Endodermal cell (in vitro differentiated cells): ENCODE data around the gene SCTR. TPM values are rescaled to one million over a fixed set of nuclear protein-coding genes. Genes with fewer than 3 reads are reported as not detected.

Experiments
- DNase-seq: peaks from one replicate; pipeline ENCODE4 v3.0.0-alpha.2; 2017
- H3K27ac ChIP-seq: 2 replicates; pipeline ENCODE4 v1.5.1; 2013; ENCODE audit warnings: mild to moderate bottlenecking, low read depth, low read length, moderate library complexity
- H3K27me3 ChIP-seq: 2 replicates; pipeline ENCODE4 v1.6.1; 2013; ENCODE audit warnings: mild to moderate bottlenecking, low read length, moderate library complexity; ENCODE audit not compliant: insufficient read depth, control insufficient read depth, poor library complexity, severe bottlenecking
- H3K36me3 ChIP-seq: 2 replicates; pipeline ENCODE4 v1.7.0; 2013; ENCODE audit warnings: mild to moderate bottlenecking, low read length, moderate library complexity; ENCODE audit not compliant: control insufficient read depth, insufficient read depth
- H3K4me1 ChIP-seq: one replicate; pipeline ENCODE4 v1.7.0; 2013; ENCODE audit warnings: low read length; ENCODE audit not compliant: control insufficient read depth, insufficient read depth
- H3K4me3 ChIP-seq: 2 replicates; pipeline ENCODE4 v1.5.1; 2013; ENCODE audit warnings: mild to moderate bottlenecking, low read length, moderate library complexity
- H3K9ac ChIP-seq: 2 replicates; pipeline ENCODE4 v1.6.1; 2013; ENCODE audit warnings: mild to moderate bottlenecking, low read length, moderate library complexity; ENCODE audit not compliant: poor library complexity, severe bottlenecking; ENCODE audit errors: extremely low read depth
- H3K9me3 ChIP-seq: 2 replicates; pipeline ENCODE4 v1.6.1; 2013; ENCODE audit warnings: mild to moderate bottlenecking, low read length, moderate library complexity; ENCODE audit not compliant: control insufficient read depth
- H3K27ac Mint-ChIP-seq: 2 replicates; pipeline ENCODE4 v1.8.0; 2020; ENCODE audit warnings: mixed read lengths
- H3K27me3 Mint-ChIP-seq: 2 replicates; pipeline ENCODE4 v1.8.0; 2021; ENCODE audit warnings: mild to moderate bottlenecking, mixed read lengths; ENCODE audit not compliant: insufficient read depth
- H3K36me3 Mint-ChIP-seq: 2 replicates; pipeline ENCODE4 v1.8.0; 2020; ENCODE audit warnings: low read depth, mixed read lengths
- H3K4me1 Mint-ChIP-seq: 2 replicates; pipeline ENCODE4 v1.8.0; 2020; ENCODE audit warnings: mixed read lengths
- H3K4me3 Mint-ChIP-seq: 2 replicates; pipeline ENCODE4 v1.8.0; 2020; ENCODE audit warnings: mild to moderate bottlenecking, moderate library complexity, mixed read lengths
- H3K9me3 Mint-ChIP-seq: 2 replicates; pipeline ENCODE4 v1.8.0; 2020; ENCODE audit warnings: mild to moderate bottlenecking, mixed read lengths
- WGBS, 2 experiments: methylation state at CpG; one replicate each; pipeline versions ENCODE4 v1.1.5 to v1.1.7; 2013; ENCODE audit warnings: missing lambda C conversion rate in 2 of 2, mixed read lengths in 1 of 2; ENCODE audit not compliant: insufficient coverage in 1 of 2, insufficient read length in 1 of 2; 5-methylcytosine and 5-hydroxymethylcytosine counted together
- total RNA-seq, 2 donors: library from RNA; stranded (reverse); fragmentation: NEBNext Ultra II Directional in 1 of 2; extraction: Animal tissue kit (Norgen Biotek cat#: 25700) in 1 of 2; gene quantifications; 2 replicates in 1 of 2; 3 replicates in 1 of 2; pipeline ENCODE4 v1.2.1, GENCODE V29; 2021
- TF ChIP-seq, protein P1 (sequence below): fragments of 200-600 bp; sonication (generic); conservative IDR thresholded peaks from 2 replicates; pipeline ENCODE4 v1.5.0; 2021; ENCODE audit warnings: antibody characterized with exemption, mild to moderate bottlenecking

Gene SCTR
- total RNA-seq, 2 donors from 2014 or later = 0.20 to 0.49 TPM

DNA sequence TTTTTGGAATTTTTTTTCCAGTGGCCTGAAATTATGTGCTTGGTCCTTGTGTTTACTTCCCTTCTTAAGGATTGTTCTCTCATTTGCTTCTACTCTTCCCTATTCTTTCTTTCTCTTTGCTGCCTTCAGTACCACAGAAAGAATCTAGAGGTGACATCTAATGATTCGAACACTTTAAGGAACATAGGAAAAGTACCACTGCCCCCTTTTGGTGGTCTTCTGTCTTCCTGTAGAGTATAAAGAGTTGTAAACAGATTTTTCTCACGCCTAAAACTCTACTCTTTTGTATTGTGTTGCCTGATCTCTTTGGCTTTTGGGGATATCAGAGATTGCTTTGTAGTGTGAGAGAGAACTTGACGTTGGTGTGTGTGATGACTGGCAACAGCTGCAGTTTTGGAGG lies 7.0 kb upstream of the SCTR start:
- peaks cover 31% of the 10 kb centered on the region for H3K9me3 Mint-ChIP-seq
- peaks cover 10% of the 10 kb centered on the region for H3K4me1 ChIP-seq
- no peak overlapping the region for H3K9ac ChIP-seq
- no peak overlapping the region for H3K27ac Mint-ChIP-seq
- 60% methylated on average over 3 of the region's 3 CpGs; no CpG with 5 or more reads in 1 of the 2 experiments for WGBS, 2 experiments
- peaks cover 4% of the 10 kb centered on the region for H3K27me3 Mint-ChIP-seq
- TF ChIP-seq, protein P1, sequence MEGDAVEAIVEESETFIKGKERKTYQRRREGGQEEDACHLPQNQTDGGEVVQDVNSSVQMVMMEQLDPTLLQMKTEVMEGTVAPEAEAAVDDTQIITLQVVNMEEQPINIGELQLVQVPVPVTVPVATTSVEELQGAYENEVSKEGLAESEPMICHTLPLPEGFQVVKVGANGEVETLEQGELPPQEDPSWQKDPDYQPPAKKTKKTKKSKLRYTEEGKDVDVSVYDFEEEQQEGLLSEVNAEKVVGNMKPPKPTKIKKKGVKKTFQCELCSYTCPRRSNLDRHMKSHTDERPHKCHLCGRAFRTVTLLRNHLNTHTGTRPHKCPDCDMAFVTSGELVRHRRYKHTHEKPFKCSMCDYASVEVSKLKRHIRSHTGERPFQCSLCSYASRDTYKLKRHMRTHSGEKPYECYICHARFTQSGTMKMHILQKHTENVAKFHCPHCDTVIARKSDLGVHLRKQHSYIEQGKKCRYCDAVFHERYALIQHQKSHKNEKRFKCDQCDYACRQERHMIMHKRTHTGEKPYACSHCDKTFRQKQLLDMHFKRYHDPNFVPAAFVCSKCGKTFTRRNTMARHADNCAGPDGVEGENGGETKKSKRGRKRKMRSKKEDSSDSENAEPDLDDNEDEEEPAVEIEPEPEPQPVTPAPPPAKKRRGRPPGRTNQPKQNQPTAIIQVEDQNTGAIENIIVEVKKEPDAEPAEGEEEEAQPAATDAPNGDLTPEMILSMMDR = peak; percentile 76
- no peaks in the 10 kb centered on the region for H3K27me3 ChIP-seq
- no peak overlapping the region for H3K27ac ChIP-seq
- peak; percentile 46 for DNase-seq
- no peaks in the 10 kb centered on the region for H3K36me3 Mint-ChIP-seq
- H3K4me3 Mint-ChIP-seq = no peak overlapping the region
- H3K36me3 ChIP-seq = no peaks in the 10 kb centered on the region
- peaks cover 20% of the 10 kb centered on the region for H3K4me1 Mint-ChIP-seq
- no peak overlapping the region for H3K4me3 ChIP-seq
- H3K9me3 ChIP-seq = peaks cover 32% of the 10 kb centered on the region

DNA sequence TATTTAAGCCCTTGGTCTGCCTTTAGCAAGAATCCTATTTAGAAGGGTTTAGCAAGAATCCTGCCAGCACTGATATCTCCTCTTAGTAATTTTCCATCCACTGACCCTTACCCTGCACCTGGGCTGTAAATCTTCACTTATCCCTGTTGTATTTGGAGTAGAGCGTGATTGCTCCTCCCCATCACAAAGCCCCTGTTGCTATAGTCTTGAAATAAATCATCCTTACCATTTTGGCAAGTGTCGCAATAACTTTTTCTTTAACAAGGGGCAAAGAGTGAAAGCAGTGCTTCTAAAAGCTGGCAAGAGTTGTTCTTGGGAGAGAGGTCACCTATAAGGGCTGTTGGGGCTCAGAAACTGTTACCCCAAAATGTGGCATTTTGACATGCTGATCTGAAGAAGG lies 3.7 kb upstream of the SCTR start:
- Histone ChIP-seq H3K4me1 (peaks cover 17% of the 10 kb centered on the region), H3K36me3 (no peaks in the 10 kb centered on the region), H3K4me3 (peak overlapping the region; percentile 42), H3K9me3 (peaks cover 9% of the 10 kb centered on the region), H3K9ac (no peak overlapping the region), H3K27ac (no peak overlapping the region), H3K27me3 (peaks cover 29% of the 10 kb centered on the region)
- H3K4me1 Mint-ChIP-seq = peaks cover 26% of the 10 kb centered on the region
- H3K27ac Mint-ChIP-seq = no peak overlapping the region
- no peak for DNase-seq
- no peaks in the 10 kb centered on the region for H3K36me3 Mint-ChIP-seq
- peaks cover 9% of the 10 kb centered on the region for H3K9me3 Mint-ChIP-seq
- TF ChIP-seq, protein P1 = no peak
- H3K4me3 Mint-ChIP-seq = no peak overlapping the region
- 87 to 94% methylated on average over 2 of the region's 2 CpGs for WGBS, 2 experiments
- H3K27me3 Mint-ChIP-seq = peaks cover 29% of the 10 kb centered on the region

DNA sequence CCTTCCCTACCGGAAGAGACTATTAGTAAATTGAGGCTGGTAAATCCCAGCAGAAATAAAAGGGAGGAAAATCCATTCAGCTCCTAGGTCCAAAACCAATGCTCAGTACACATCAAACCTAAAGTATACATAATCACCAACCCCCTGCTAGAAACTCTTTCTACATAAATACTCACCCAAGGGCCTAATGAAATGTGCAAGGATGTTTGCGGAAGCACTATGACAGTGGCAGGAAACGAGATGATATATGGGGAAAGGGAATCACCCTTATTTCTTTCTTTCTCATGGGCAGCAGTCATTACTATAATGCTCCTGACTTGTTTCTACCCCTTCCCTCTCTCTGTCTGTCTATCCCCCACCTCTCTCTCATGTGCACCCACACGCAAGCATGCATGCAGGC lies 1.3 kb upstream of the SCTR start:
- H3K27me3 Mint-ChIP-seq = peaks cover 53% of the 10 kb centered on the region
- TF ChIP-seq, protein P1 = no peak
- H3K9me3 Mint-ChIP-seq = no peaks in the 10 kb centered on the region
- no peaks in the 10 kb centered on the region for H3K9me3 ChIP-seq
- no peak overlapping the region for H3K9ac ChIP-seq
- H3K36me3 ChIP-seq = no peaks in the 10 kb centered on the region
- no peak overlapping the region for H3K4me3 ChIP-seq
- H3K27me3 ChIP-seq = peaks cover 51% of the 10 kb centered on the region
- H3K27ac ChIP-seq = no peak overlapping the region
- H3K36me3 Mint-ChIP-seq = no peaks in the 10 kb centered on the region
- 85 to 99% methylated on average over 4 of the region's 4 CpGs for WGBS, 2 experiments
- no peak overlapping the region for H3K27ac Mint-ChIP-seq
- H3K4me3 Mint-ChIP-seq = no peak overlapping the region
- peaks cover 22% of the 10 kb centered on the region for H3K4me1 Mint-ChIP-seq
- no peak for DNase-seq
- H3K4me1 ChIP-seq = peaks cover 17% of the 10 kb centered on the region
